Peyer's patch (tissue), 4 donors: ENCODE results near the gene OTOP2. TPM values are rescaled to one million over a fixed set of nuclear protein-coding genes. Genes with fewer than 3 reads are reported as not detected.

Experiments
- DNase-seq, 3 donors: peaks; one replicate each; pipeline ENCODE4 v3.0.0-alpha.2; 2017 to 2019
- H3K27ac ChIP-seq, 4 donors: fragments of 200-600 bp; sonication (generic); one replicate each; pipeline ENCODE4 v1.5.1; 2016 to 2019
- H3K27me3 ChIP-seq, 2 donors: fragments of 200-600 bp; sonication (generic); one replicate each; pipeline ENCODE4 v1.5.1; 2019
- H3K36me3 ChIP-seq, 3 donors: fragments of 200-600 bp; sonication (generic); one replicate each; pipeline ENCODE4 v1.5.1; 2016 to 2019
- H3K4me1 ChIP-seq, 4 donors: fragments of 200-600 bp; sonication (generic); one replicate each; pipeline ENCODE4 v1.5.1; 2016 to 2019
- H3K4me3 ChIP-seq, 4 donors: fragments of 200-600 bp; sonication (generic); 1 replicate in 3 of 4; 2 replicates in 1 of 4; pipeline ENCODE4 v1.5.1; 2016 to 2019; ENCODE audit warnings: mild to moderate bottlenecking in 1 of 4
- H3K9me3 ChIP-seq, 4 donors: fragments of 200-600 bp; sonication (generic); one replicate each; pipeline ENCODE4 v1.5.1; 2016 to 2019; ENCODE audit warnings: mild to moderate bottlenecking in 1 of 4
- POLR2A ChIP-seq, 2 donors: fragments of 450-650 bp; IDR thresholded peaks; one replicate each; pipeline ENCODE4 v1.5.1; 2017; ENCODE audit warnings: antibody characterized with exemption in 2 of 2, mild to moderate bottlenecking in 2 of 2, moderate library complexity in 2 of 2
- total RNA-seq, 4 donors: library from RNA; depleted of rRNA; stranded (reverse); fragments of >200 nt; gene quantifications; one replicate each; pipeline ENCODE4 v1.1.0, GENCODE V29; 2016
- TF ChIP-seq, protein P1 (sequence below), 6 experiments: fragments of 450-650 bp in 4 of 6; fragments of 200-600 bp in 2 of 6; sonication (generic) in 1 of 6; IDR thresholded peaks; one replicate each; pipeline ENCODE4 v1.5.1; 2017 to 2019; ENCODE audit warnings: antibody characterized with exemption in 6 of 6, mild to moderate bottlenecking in 3 of 6, moderate library complexity in 1 of 6

Gene OTOP2
- total RNA-seq, 4 donors from 2014 or later = 4.6 to 11.9 (median 8.8) TPM; not detected in 1

DNA sequence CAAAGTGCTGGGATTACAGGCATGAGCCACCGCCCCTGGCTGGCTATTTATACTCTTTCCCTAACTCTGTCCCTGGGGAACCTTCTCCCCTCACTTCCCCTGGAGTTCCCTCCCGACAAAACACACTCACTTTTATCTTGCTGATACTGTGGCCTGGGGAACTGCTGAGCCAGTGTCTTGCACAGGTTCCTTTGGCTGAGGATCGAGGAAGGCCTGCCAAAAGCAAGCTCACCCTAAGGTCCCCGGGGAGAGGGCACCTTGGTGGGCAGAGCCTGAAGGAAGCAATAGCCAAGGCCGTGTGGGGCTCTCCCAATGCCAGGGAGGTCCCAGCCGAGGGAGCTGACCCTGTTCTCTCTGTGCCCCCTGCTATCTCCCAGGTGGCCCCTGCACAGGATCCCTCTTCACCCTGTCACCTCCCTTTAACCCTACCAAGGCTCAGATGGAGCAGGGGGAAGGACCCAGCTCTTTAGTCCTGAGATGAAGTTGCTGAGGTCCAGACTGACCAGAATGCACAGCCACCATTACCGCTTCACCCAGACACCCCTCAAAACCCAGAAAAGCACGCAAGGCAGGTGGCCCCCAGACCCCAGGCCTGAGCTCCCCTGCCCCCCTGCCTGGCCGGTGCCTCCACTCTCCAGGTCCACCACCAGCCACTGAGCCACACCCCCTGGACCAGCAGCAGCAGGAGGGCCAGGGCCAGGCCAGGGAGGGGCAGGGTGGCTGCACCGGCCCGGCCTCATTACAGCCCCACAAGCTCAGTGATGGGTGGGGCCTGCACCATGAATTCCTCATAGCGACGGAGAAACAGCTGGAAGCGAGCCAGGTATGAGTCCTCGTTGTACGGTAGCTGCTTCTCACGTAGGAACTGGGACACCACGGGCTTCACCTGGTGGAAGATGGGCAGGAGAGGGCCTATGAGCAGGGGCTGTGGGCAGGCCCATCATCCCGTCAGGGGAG, 46.2 kb upstream of the OTOP2 start:
- H3K4me1 ChIP-seq = peaks cover 0 to 18% (median 0%) of the 10 kb centered on the region in 4 donors
- no peaks in the 10 kb centered on the region for H3K36me3 ChIP-seq
- TF ChIP-seq POLR2A (IDR thresholded peaks at IDR 0.05) = no peak
- H3K27me3 ChIP-seq = no peaks in the 10 kb centered on the region
- H3K9me3 ChIP-seq = no peaks in the 10 kb centered on the region
- peak in 2 of 3 donors; percentile 77 to 81 for DNase-seq
- H3K4me3 ChIP-seq = no peak overlapping the region
- H3K27ac ChIP-seq = no peak overlapping the region

DNA sequence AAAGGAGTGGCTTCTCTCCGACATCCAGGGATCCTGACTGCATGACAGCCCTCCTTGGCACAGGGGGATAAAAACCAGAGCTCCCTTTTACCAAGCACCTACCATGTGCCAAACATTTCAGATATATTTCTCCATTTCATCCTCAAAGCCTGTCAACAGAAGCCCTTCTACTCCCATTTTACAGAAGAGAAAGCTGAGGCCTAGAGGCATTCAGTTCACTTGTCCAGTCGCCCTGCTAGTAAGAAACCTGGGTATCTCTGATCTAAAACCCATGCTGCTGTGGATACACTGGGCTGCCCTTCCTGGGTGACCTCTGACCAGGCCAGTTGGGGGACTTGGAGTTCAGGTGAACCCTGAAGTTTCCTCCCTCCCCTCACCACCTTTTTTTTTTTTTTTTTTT, 45.4 kb upstream of the OTOP2 start:
- no peak for DNase-seq

DNA sequence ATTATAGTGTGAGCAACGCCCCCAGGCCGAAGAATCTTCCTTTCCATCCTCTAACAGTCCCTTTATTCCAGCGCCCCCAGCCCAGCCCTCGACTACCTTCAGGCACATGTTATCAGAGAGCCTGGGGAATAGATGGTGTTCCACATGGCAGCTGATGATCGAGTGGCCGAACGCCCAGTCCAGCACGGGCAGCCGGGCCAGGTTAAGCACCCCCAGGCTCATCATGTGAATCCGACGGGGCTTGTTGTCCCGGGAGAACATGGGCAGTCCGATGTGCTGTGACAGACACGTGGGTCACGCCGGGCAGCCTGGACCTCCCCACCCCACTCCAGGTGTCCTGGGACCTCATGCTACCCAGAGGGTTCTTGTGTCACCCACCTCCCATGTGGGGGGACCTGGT, 44.8 kb upstream of the OTOP2 start:
- no peaks in the 10 kb centered on the region for H3K27me3 ChIP-seq
- peaks cover 0 to 11% (median 0%) of the 10 kb centered on the region in 4 donors for H3K4me1 ChIP-seq
- DNase-seq = no peak
- no peak overlapping the region for H3K4me3 ChIP-seq
- H3K27ac ChIP-seq = no peak overlapping the region
- TF ChIP-seq, protein P1, sequence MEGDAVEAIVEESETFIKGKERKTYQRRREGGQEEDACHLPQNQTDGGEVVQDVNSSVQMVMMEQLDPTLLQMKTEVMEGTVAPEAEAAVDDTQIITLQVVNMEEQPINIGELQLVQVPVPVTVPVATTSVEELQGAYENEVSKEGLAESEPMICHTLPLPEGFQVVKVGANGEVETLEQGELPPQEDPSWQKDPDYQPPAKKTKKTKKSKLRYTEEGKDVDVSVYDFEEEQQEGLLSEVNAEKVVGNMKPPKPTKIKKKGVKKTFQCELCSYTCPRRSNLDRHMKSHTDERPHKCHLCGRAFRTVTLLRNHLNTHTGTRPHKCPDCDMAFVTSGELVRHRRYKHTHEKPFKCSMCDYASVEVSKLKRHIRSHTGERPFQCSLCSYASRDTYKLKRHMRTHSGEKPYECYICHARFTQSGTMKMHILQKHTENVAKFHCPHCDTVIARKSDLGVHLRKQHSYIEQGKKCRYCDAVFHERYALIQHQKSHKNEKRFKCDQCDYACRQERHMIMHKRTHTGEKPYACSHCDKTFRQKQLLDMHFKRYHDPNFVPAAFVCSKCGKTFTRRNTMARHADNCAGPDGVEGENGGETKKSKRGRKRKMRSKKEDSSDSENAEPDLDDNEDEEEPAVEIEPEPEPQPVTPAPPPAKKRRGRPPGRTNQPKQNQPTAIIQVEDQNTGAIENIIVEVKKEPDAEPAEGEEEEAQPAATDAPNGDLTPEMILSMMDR (IDR thresholded peaks at IDR 0.05) = no peak
- no peak for TF ChIP-seq POLR2A (IDR thresholded peaks at IDR 0.05)
- H3K36me3 ChIP-seq = no peaks in the 10 kb centered on the region
- H3K9me3 ChIP-seq = no peaks in the 10 kb centered on the region

More for the DNA sequence above, 45.4 kb upstream of the OTOP2 start:
- Histone ChIP-seq H3K27ac (no peak overlapping the region), H3K9me3 (no peaks in the 10 kb centered on the region), H3K27me3 (no peaks in the 10 kb centered on the region), H3K36me3 (no peaks in the 10 kb centered on the region), H3K4me3 (no peak overlapping the region), H3K4me1 (peaks cover 0 to 16% (median 0%) of the 10 kb centered on the region in 4 donors)
- TF ChIP-seq, protein P1 (IDR thresholded peaks at IDR 0.05) = no peak
- no peak for TF ChIP-seq POLR2A (IDR thresholded peaks at IDR 0.05)

DNA sequence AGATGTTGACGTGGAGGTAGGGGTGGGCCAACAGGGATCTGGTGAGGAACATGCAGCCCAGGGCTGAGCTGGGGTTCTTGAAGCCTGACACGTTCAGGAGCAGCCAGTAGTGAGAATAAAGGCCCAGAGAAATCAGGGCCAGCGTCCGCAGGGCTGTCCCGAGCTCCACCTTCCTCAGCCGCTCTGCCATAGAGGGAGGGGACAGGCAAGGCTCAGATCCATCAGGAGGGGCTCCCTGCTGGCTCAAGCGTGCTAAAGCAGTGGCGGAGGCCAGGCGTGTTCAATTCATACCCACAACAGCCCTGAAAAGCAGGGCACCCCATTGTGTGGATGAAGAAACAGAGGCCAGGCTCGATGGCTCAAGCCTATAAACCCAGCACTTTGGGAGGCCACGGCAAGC, 43.0 kb upstream of the OTOP2 start:
- Histone ChIP-seq H3K36me3 (no peaks in the 10 kb centered on the region), H3K27me3 (no peaks in the 10 kb centered on the region)

DNA sequence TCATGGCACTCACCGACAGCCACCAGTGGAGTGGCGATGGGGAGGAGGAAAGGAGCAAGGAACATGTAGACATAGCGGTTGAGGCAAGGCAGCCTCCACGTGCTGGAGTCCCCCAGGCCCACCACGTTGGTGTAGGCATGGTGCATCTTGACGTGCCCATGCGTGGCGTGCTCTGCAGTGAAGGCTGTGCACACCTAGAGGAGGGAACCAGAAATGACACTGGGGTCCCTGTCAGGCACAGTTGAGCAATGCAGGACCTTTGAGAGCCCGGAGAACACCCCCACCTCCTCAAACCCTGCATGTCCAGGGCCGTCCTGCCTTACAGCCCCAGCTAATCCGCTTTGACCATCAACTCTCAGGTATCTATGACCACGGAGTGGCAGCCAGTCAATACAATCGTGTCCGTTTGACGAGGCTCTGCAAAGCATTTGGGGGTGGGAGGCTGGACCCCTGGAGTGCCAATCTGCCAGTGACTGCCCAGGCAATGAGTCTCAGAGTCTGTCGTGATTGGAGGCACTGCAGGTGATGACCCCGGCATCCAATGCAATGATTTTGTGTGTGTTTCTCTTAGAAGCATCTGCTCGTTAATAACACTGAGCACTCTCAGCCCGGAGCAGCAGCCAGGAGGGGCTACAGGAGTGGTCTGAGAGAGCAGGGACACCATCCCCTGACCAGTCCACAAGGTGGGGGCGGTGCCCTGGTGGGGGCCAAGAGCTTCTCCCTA, 41.4 kb upstream of the OTOP2 start:
- TF ChIP-seq POLR2A (IDR thresholded peaks at IDR 0.05) = no peak
- TF ChIP-seq, protein P1 (IDR thresholded peaks at IDR 0.05) = no peak
- Histone ChIP-seq H3K27me3 (no peaks in the 10 kb centered on the region), H3K4me3 (no peak overlapping the region), H3K9me3 (no peaks in the 10 kb centered on the region), H3K27ac (no peak overlapping the region), H3K4me1 (peaks cover 0 to 11% (median 0%) of the 10 kb centered on the region in 4 donors), H3K36me3 (no peaks in the 10 kb centered on the region)
- DNase-seq = no peak

More for the DNA sequence above, 43.0 kb upstream of the OTOP2 start:
- DNase-seq = no peak
- TF ChIP-seq, protein P1 (IDR thresholded peaks at IDR 0.05) = no peak
- TF ChIP-seq POLR2A (IDR thresholded peaks at IDR 0.05) = no peak
- H3K9me3 ChIP-seq = no peaks in the 10 kb centered on the region
- H3K4me3 ChIP-seq = no peak overlapping the region
- H3K4me1 ChIP-seq = peaks cover 0 to 11% (median 0%) of the 10 kb centered on the region in 4 donors
- H3K27ac ChIP-seq = no peak overlapping the region
